A172 (cell line): ENCODE data around the gene CACNA1G. TPM values are rescaled to one million over a fixed set of nuclear protein-coding genes. Genes with fewer than 3 reads are reported as not detected.

Source experiments
- DNase-seq: peaks from one replicate; pipeline ENCODE4 v3.0.0-alpha.2; 2015; ENCODE audit warnings: low spot score
- total RNA-seq: library from RNA; depleted of rRNA; stranded (reverse); fragments of >200 nt; shearing (Covaris generic); gene quantifications from 2 replicates; pipeline ENCODE4 v1.2.3, GENCODE V29; 2014

The CACNA1G gene
- total RNA-seq, 1 experiment from 2014 or later = 0.81 TPM

DNA sequence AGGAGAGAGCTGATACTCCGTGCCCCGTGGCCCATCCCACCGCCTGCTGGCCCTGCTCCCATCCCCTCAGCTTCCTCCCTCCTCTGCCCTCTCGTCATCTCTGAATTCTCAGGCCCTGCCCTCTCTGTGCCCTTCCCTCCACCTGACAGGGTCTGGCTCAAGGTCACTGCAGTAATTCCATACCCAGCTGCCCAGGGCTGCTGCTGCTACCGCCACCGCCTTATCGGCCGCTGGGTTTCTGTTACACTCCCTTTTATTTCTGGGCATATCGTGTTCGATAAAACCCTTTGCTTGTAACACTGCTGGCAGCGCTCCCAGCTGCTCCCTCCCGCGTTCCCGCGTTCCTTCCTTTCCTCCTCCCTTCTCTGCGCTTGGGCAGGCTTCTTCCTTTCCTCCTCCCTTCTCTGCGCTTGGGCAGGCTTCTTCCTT, 26.8 kb upstream of the CACNA1G start:
- DNase-seq = no peak

DNA sequence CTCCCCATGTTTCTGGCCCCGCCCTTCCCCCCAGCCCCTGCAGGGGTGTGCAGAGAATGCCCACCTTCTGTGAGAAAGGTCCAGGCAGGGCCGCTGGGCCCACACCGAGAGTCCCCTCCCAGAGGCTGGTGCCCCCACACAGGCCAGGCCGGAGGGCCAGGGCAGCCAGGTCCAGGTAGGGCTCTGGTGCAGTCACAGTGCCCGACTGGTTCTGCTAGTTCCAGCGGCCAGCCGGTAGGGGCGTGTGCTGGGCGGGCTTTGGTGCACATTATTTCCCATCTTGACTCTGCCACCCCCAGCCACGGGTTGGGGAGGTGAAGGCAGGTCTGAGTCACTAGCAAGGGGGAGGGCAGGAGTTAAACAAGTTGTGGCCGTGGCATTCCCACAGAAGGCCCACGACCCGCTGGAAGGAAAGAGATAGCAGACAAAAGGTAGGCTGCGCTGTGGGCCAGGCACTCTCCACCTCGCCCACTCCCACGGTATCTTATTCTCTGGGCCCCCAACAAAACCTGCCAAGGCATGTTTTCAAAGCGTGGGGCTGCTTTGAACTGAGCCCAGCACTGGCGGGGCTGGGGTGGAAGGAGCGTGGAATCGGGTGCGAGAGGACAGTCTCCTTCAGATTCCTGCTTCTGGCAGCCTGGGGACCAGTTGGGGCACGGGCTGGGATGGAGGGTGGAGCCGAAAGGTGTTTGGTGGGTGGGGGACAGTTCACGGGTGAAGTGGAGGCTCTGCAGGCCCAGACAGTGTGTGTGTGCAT, 26.1 kb upstream of the CACNA1G start:
- no peak for DNase-seq

DNA sequence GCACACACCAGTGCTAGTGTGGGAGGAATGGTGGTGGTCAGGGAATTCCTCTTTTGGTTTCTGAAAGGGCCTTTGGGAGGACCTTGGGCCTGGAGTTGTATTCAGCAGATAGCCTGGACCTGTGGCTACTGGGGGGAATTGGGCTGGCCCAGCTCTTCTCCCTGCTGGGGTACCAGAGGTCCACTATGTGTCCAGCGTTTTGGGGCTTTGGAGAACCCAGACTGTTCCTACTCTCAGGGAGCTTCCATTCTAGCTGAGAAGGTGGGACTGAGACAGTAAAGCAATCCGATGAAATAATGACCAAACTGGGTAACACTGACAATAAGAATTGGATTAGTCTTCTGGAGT, 25.6 kb upstream of the CACNA1G start:
- no peak for DNase-seq

DNA sequence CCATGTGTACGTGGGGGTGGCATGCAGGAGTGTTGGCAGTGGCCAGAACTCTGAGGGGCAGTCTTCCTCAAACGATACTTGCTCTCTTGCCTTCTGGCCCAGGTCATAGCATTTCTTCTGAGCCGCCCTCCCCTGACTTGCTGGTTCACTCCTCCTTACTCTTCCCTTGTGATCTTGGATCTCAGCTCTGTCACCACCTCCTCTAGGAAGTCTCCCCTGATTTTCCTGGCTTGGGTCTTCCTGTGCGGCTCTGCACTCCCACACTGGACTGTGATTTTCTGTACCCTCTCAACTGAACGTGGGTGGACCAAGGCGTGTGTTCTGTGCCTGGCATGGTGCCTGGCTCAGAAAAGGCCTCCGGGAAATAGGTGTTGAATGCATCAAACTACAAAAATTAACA, 25.1 kb upstream of the CACNA1G start:
- DNase-seq = no peak

DNA sequence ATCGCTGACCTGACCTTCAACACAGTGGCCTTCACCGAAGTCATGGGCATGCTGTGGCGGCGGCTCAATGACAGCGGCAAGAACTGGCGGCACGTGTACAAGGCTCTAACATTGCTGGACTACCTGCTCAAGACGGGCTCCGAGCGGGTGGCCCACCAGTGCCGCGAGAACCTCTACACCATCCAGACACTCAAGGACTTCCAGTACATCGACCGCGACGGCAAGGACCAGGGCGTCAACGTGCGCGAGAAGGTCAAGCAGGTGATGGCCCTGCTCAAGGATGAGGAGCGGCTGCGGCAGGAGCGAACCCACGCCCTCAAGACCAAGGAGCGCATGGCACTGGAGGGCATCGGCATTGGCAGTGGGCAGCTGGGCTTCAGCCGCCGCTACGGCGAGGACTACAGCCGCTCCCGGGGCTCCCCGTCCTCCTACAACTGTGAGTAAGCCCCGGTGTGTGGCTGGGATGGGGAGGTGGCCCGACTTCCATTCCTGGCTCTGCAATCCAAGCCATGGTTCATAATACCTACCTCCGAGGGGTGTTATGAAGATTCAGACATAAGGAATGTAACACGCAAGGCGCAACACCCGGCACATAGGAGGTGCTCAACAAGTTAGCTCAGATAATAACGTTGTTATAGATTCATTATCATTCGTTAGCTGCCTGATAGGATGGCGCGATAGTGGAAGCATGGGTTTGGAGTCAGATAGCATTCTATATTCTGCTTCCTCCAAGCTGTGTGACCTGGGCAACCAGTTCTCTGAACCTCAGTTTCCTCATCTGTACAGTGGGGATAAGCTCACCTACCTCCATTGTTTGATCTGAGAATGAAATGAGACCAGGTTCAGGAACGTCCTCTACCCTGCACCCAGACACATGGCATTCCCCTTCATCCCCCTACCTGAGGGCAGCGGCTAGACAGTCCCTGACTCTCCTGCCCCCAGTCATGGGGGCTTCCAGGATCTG, 23.6 kb upstream of the CACNA1G start:
- DNase-seq = no peak

DNA sequence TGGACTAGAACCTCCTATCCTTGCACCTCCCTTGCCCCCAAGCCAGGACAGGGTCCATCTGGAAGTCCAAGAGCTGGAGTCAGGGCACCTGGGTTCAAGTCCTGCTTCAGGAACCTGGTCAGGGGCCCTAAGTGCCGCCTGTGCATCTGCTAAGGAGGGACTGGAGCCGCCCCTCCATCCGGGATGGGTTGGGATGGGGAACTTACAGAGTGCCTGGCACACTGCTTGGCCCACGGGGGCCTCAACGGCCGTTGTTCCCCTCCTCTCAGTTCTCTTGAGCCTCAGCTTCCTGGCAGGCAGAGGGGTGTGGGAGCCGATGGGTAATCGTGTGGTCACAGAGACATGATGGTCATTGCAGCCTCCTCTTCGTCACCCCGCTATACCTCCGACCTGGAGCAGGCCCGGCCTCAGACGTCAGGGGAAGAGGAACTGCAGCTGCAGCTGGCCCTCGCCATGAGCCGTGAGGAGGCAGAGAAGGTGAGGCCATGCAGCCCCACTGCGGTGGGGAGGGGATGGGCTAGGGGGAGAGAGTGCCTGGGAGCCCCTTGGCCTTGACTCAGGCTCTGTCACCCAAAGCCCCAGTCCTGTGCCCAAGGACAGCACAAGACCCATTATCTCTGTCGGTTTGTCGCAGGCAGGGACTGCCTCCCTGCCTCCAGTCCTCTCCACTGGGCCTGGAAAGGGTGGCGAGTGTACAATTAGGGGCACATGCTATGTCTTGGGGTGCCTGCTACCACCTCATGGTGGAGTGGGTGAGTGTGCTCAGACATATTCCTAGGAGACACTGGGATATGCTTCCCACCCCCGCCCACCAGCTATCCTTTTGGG, 22.6 kb upstream of the CACNA1G start:
- no peak for DNase-seq

DNA sequence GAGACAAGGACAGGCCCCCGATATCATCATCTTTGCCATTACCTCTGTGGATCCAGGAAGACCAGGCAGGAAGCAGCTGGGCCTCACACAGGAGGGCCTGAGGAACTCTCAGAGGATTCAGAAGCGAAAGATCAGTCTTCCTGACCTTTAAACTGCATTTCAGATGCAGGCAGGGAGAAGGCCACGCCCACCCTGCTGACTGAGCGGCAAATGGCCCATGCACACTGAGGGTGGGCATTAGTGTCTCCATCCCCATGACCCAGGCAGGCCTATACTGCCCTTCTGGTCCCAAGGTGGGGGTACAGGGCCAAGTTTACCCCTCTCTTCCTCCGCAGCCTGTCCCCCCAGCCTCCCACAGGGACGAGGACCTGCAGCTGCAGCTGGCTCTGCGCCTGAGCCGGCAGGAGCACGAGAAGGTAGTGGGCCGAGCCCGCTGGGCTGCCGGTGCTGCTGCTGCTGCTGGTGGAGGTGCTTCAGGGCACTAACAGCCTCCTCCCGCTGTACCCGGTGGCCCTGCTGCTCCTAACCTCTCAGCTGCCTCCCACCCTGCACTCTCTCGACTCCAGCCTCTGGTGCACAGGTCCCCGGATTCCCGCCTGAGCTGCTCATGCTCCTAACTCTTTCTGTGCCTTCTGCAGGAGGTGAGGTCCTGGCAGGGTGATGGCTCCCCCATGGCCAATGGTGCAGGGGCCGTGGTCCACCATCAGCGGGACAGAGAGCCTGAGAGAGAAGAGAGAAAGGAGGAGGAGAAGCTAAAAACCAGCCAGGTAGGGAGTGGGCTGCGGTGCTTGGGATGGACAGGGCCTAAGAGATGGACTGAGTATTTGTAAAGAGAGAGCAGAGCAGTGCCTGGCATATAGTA, 21.7 kb upstream of the CACNA1G start:
- DNase-seq = no peak

DNA sequence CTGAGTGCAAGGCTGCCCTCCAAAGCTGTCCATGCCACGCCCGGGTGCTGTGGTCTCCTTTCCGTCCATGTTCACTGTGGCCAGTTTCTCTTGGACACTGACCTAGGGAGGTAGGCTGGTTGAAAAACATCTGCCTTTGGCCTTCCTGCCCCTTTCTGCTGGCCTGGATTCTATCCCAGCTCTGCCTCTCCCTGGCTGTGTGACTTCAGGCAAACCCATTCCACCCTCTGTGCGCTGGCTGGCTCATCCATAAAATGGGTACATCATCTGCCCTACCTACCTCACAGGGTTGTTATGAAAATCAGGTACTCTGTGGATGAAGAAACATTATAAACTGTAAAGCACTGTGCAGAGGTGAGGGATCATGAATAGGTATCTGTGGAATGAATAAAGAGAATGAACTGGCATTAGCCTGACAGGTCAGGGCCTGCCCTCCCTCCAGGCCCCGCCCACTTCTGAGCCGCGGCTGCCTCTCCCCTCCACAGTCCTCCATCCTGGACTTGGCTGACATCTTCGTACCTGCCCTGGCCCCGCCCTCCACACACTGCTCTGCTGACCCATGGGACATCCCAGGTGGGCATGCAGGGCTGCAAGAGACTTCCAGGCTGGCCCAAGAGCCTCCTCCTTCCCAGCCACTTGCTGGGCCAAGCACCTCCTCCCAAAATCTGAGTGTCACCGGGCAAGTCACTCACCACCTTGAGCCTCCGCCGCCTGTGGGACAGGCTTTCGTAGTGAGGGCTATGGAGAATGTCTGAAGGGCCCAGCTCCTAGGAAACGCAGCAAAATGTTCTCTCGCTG, 20.6 kb upstream of the CACNA1G start:
- no peak for DNase-seq

DNA sequence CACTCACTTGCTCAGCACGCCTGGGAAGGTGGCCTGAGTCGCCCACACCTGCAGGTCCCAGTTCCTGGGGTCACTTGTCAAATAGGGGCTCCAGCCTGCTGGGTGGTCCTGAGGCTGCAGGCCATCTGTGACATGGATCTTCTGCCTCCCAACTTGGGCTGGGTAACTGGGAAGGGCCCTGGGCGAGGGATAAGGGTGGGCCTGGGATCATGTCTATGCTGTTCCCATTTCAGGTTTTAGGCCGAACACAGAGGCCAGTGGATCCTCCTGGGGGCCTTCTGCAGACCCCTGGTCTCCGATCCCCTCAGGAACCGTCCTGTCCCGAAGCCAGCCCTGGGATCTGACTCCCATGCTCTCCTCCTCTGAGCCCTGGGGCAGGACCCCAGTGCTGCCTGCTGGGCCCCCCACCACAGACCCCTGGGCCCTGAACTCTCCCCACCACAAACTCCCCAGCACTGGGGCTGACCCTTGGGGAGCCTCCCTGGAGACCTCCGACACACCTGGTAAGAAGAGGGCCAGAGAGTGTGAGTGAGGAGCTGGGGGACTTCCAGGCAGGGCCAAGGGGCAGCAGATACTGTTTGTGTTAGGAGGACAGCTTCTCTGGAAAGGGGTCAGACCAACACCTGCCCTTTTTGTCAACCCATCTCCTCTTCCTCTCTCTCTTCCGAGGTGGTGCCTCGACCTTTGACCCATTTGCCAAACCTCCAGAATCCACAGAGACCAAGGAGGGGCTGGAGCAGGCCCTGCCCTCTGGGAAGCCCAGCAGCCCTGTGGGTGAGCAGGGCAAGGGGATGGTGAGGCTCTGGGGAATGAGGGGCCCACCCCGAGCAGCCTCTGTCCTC, 19.7 kb upstream of the CACNA1G start:
- DNase-seq = no peak

DNA sequence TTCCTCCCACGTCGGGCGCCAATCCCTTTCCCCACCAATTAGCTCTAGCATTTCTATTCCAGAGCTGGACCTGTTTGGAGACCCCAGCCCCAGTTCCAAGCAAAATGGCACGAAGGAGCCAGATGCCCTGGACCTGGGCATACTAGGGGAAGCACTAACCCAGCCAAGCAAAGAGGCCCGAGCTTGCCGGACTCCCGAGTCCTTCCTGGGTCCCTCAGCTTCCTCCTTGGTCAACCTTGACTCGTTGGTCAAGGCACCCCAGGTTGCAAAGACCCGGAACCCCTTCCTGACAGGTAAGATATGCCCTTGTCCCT, 19.2 kb upstream of the CACNA1G start:
- no peak for DNase-seq

DNA sequence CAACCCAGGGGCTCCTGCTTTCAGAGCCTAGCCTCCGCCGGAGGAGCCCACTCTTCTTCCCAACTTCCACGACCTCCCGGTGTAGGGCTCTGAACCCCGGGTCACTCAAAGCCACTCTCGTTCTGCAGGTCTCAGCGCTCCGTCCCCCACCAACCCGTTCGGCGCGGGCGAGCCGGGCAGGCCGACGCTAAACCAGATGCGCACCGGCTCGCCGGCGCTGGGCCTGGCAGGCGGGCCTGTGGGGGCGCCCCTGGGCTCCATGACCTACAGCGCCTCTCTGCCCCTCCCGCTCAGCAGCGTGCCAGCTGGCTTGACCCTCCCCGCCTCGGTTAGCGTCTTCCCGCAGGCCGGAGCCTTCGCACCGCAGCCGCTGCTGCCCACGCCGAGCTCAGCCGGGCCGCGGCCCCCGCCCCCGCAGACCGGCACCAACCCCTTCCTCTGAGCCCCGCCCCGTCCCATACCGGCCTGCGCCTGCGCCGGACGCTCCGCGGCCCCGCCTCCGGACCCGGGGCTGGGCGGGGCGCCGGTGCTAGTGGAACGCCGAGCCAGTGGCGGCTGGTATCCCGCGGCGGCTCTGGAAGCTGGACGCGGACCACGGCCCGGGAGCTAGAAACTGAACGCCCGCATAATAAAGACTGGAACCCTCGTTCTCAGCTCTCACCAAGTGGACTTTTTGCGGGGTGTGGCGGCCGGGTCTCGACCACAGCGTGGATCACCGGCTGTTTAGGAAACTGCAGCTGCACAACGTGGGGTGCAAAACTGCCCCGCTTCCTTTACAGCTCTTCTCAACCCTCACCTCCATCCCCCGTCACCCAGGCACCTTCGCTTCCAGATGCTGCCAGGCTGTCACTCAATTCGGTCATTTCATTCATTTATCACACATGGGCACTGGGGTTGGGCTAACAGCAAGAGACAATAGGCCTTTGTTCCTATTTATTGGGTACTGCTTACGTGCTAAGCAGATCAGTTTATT, 18.5 kb upstream of the CACNA1G start:
- DNase-seq = peak; percentile 64

DNA sequence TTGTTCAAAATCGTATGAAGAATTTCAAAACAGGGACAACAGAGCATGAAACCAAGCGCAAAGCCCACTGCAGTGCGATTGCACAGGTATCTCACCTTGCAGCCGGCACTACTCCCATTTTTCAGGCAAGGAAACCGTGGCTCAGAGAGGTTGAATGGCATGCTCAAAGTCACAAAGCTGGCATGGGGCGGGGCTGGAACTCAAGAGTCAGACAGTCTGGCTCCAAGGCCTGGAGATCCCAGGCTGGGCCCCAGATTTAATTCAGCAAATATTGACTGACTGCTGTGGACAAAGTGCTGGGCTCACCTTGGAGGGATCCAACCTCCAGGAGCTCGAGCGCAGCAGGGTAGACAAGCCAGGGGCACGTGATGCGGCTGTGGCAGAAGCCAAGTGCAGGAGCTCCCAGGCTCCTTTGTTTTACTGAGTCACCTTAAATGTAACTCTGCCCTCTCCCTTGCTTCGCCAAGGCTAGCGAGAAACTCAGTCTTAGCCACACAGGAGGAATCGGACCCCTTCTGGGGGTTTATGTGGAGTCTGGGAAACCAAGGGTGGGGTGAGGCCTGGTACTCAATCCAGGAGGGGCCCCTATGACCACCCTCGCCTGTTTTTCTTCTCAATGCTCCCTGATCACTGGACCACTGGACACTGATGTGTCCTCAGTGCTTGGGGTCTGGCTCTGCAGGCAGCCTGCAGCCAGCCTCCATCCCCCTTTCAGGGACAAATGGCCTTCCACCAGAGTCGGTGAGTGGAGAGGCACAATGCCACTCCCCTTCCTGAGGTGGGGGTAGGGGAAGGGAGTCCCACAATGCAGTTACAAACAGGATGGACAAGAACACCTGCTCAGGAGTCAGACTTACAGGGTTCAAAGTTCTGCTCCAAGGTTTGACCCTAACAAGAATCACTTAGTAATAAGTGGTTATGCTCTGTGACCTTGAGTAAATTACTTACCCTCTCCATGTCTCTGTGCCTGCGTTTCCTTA, 17.4 kb upstream of the CACNA1G start:
- DNase-seq = peak; percentile 27

DNA sequence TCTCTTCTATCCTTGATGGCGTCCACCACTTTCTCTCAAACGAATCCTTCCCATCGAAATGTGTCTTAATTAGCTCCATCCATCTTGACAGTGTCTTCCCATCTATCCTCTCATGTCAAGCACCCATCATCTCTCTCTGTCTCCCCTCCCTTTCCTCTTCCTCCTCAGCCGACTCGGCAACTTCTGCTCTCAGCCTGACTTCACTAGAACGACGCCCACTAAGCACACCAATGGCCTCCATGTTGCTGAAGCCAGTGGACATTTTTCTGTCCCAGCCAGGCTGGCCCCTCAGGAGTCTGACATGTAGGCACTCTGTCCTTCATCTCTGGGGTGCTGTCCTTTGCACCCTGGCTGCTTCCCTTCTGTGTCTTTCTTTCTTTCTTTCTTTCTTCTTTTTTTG, 16.0 kb upstream of the CACNA1G start:
- DNase-seq = no peak

DNA sequence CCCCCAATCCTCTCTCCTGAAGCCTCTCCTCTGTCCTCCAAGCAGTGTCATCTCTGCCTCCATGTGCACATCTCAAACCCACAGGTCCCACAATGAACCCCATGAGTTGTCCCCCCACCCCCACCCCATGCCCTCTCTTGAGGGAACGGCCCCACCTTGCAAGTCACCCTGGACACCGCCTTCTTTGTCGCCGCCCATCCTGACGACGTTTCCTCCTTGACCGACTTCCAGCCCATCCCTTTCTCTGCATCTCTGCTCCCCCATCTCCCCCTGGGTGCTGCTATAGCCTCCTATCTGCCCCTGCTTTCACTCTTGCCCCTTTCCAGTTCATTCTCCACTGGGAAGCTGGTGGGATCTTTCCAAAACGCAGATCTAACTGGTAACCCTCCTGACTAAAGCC, 15.2 kb upstream of the CACNA1G start:
- no peak for DNase-seq

DNA sequence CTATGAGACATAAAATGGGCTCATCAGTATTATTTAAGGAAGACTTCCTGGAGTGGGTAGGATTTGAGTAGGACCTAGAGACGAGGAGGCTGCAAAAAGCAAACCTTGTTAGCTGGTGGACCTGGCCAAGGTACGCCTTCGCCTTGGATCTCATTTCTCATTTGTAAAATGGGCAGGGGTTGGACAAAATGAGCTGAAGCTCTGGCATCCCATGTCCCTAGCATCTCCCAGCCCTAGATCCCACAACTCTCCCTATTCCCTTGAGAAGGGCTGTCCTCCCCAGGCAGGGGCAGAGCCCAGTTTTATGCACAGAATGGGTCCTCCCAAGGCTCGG, 13.8 kb upstream of the CACNA1G start:
- DNase-seq = no peak

DNA sequence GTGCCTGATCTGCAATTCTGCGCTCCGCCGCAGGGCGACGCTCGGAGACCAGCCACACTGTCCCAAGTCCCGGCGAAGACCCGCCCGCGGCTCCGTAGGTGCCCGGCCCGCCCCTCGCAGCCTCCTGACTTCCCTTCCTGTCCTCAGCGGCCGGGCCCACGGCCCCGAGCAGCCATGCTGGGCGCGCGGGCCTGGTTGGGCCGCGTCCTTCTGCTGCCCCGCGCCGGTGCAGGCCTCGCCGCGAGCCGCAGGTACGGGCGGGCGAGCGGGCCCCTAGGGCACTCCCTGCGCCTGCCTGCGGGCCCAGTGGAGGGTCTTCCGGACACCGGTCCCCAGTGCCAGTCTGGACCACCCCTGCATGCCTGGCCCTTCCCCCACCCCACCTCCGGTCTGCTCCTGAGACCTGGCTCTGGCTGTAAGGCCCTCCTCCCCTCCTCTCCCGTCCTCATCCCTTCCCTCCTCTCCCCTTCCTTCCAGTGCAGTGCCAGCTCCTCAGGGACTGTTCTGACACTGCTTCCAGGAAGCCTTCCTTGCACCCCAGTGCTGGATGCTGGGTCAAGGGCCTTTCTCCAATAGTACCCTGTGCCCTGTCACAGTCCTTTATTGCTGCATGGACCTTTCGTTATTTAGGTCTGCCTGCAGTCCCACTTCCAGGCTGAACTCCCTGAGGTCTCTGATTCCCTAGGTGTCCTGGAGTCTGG, 13.3 kb upstream of the CACNA1G start, which contains the start of gene SPATA20:
TSS of gene SPATA20 (plus strand) at position 140 of the 701 bp plus-strand sequence. CDS start at position 175, 35 bp downstream.
- peak; percentile 84 for DNase-seq

DNA sequence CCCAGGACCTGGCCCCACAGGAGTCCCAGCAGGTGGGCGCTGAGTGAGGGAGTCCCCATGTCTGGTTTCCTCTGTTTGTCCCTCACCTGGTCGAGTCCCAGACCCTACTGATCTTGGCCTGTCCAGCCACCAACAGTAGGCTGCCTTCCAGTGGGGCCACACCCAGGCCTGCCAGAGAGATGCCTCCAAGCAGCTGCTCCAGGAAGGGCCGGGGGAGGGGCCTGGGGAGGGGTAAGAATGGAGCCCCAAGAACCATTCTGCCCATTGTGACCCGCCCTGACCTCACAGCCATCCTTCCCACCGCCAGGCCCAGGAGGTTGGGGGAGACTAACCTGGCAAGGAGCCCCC, 12.8 kb upstream of the CACNA1G start:
- peak; percentile 34 for DNase-seq
